NCI-H345 treated with DMSO at 0.1 percent for 48 hours (cell line): ENCODE results near the gene TBC1D1.

Source experiments
- DNase-seq: peaks from one replicate; lab custom pipeline; 2025; ENCODE audit not compliant: unreplicated experiment; lab: John Stamatoyannopoulos, UW

TBC1D1 gene

DNA sequence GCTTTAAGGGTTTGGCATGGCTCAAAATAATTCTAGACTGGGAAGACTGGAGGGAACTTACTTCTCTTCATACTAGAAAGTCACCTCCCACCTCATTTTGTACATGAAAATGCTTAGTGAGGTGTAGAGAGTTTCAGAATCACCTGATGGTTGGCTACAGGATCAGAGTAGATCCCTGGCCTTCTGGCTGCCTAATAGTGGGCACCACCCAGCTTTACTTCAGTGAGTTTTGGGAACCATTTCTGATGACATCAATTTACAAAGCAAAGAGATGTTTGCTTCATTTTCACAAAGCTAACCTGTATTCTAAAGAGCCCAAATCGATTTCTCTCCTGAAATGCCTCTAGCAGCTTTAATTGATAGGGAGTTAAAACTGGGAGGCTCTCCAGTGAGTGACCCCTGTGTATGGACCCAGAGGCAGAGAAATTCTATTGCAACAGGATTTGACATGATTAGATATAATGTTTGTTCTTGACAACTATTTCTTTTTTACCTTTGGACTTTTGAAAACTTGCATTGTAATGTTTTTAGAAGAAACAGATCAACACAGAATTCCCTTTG is 249.8 kb downstream of the TBC1D1 start:
- DNase-seq = no peak

DNA sequence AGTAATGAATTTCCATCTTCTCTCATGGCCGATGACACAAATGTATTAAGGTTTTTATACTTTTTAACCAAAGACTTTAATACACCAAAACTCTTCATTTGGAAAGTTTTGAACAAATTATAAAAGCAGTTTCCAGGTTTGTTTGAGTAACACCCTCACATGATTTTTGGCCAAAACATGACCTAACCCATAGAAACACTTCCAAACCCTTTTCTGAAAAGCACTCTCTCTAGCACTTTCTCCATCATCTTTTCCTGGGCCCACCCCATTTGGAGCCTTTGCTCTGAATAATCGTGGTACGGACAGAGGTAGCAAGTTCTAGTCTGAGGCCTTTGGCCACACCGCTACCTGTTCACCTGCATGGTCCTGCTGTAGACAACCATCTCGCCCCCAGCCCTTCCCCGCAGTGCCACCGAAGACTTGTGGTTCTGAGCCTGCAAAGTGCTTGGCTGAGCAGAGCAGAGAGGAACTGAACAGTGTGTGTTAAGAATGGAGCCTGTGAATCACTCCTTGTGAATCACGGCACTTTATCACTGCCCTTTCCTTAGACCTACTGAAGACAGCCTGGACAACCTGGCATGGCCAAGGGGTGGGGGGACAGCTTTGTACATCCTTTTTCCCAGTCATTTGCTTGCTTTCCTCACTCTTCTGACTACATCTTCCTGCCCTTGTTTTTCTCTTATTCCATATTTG is 251.1 kb downstream of the TBC1D1 start:
- no peak for DNase-seq

DNA sequence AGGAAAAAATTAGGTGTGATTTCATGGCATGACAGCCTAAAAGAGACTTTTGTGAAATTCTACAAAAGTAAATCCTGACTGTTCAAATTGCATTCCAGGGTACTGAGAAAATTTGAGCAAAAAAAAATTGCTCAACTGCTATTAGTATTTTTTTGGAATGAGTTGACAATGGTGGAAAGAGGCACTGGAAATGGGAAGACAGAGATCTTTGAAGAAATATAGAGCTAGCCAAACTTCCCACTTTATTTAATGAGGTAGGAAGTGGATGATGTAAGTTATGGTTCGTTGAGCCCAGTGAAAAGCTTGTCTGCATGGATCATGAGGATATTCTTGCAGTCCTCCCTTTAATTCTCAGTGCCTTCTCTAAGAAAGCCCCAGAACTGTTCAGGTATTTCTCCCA is 253.1 kb downstream of the TBC1D1 start:
- no peak for DNase-seq

DNA sequence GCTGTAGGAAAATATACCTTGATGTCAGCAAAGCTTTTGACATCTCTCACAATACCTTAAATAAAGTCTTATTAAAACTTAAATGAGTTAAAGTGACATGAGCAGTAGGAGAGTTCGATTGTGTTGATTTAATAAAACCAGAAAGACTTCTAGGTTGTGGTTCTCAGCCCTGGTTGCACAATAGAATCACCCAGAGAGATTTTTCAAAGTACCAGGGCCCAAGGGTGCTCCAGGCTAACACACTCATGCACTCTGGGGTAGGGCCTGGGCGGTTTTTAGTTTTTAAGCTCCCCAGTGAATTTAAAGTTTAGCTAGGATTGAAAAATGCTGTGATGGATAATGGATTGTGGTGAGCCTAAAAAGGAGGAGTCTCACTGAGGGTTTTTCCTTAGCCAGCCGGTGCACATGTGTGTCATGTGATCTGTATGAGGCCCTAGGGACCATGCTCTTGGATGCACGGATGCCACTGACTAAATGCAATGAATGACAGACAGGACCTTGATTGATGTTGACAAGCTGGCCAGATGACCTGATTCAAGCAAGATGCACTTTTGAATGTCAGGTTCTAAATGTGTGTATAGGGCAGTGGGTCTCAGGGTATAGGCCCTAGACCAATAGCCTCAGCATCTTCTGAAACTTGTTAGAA is 254.3 kb downstream of the TBC1D1 start:
- no peak for DNase-seq

DNA sequence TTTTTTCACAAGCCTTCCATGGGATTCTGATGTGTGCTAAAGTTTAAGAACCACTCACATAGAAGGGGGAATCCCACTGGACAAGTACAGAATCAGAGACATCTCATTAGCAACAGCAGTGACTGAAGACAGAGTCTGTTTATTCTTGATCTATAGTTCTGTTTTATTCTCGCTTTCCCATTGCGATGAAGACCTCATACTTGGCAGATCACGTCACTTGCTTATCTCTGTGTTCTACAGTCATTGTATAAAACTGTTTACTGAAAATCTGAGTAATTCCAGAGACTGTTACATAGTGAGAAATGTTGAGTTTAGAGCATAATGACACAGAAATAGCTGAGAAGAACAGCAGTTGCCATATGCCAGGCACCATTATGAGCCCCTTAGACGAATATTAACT is 254.9 kb downstream of the TBC1D1 start:
- DNase-seq = no peak

DNA sequence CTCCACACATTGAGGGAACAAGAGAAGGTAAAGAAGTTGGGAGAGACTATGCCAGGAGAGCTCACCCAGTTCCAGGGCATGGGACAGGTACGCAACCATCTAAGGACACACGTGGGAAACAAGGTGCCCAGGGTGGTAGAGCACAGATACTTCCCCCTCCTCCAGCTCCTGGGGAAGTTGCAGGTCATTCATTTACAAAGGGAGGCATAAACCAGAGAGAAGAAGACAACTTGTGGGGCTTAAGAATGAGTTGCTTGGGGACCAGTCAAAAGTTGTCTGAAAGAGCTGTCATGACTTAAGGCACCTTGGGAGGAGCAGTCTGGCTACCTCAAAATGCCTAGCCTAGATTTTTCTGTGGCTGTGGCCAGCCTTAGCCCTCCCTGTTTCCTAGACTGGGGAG is 255.5 kb downstream of the TBC1D1 start:
- no peak for DNase-seq

DNA sequence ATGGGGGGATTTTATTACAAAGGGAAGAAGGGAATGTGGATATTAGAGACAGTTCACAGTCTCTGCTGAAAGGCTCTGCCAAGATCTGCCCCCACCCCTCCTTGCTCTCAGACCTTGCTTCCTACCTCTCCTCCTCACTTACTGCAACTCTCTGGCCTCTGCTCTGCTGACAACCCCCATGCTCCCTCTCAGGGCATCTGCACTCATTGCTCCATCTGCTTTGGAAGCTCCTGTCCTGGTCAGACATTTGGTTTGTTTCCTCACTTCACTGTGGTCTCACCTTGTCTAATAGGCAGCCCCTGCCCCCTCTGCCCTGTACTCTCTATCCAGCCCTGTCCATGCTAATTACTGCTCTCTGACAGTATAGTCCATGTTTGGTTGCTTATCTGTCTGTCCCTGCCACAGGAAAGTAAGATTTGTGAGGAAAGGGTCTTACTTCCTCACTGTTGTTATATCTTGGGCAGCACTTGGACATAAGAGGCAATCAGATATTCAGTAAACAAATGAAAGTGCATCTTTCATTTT is 258.6 kb downstream of the TBC1D1 start:
- DNase-seq = no peak

DNA sequence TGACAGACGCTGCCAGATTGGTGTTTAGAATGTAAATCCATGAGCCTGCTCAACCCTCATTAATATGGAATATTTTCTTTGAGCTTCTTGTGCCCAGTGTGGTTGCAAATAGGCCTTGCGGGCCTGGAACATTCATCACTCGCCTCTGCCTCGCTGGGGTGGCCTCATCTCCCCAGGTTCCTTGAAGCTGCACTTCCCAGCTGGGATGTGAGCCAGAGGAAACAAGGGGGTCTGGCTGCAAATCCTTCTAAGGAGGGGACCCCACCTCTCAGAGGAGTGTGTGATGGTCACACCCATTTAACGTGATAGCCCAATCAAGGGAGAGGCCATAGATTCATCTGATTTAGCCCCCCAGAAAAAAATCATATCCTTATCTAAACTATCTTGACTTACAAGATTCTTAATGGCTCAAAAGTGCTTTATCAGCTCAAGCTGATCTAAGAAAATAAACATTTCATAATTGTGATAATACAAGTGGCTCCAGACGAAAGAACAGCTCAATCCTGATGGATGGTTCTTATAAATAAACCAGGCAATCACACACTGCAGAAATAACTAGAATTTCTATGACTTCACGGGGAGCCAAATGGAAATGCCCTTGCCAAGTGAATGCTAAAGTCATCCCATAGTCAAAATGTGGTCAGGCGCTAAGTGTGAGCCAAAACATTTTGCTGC is 259.2 kb downstream of the TBC1D1 start:
- DNase-seq = no peak

DNA sequence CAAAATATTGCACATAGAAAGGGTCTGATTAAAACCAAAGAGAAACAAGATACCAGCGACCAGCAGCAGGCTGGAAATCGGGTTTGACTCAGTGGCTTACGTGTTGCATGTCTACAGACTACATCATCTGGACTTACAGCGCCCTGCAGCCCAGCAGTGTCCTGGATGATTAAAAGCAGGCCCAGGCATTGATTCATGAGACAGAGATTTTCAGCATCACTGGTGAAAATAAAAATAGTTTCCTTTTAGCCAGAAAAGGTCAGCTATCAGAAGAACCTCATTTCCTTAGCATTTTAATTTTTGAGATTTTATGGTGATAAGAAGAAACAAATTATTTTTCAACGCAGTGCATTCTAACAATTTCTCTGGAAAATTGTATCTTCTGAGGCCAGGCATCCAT is 259.9 kb downstream of the TBC1D1 start:
- DNase-seq = no peak

DNA sequence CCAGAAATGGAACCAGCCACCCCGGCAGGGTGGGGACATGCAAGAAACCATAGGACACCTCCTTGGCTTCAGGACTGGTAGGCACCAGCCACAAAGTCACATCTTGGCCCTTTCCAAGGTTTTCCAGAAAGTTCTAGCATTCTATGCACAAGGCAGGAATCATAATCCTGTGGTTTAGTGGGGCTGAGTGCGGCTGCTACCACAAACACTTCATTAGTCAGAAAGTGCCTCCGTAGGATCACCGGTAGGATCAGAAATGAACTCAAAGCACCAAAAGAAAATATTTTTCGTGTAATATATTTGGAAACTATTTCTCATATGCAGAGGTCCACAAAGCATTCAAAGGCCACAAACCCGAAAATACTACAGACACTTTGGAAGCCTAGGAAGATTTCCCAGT is 261.0 kb downstream of the TBC1D1 start:
- DNase-seq = no peak

DNA sequence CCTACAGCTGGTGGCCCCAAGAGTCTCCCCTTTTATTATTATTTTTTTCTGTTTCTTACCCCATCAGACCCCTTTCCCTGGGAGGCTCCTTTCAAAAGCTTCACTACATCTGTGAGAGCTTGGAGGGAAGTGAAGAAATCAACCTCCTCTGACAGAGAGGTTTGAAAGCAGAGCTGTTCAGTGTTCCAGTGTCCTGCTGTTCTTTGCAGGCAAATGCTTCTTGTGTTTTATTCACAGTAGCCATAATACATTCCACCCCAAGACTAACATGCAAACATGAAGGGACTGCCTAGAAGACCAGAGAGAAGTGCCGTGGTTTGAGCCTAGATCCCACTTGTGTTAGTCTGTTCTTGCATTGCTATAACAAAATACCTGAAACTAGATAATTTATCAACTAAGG is 261.4 kb downstream of the TBC1D1 start:
- no peak for DNase-seq

DNA sequence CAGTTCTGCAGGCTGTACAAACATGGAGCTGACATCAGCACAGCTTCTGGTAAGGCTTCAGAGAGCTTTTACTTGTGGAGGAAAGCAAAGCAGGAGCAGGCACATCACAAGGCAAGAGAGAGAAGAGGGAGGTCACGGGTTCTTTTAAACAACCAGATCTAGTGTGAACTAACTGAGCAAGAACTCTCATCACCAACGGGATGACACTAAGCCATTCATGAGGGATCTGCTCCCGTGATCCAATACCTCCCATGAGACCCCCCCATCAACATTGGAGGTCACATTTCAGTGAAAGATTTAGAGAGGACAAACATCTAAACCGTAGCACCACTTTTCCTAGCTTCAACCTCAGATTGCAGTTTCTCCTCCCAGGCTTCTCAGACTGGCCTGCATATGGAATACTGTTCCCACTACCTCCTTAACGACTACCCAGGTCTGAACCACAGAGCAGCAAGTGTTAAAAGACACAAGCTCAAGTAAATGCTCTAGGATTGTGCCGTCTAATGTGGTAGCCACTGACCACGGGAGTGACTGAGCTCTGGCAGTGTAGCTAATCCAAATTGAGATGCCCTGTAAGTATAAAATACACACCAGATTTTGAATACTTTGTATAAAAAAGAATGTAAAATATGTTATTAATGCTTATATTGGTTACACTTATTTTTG is 262.0 kb downstream of the TBC1D1 start:
- no peak for DNase-seq

DNA sequence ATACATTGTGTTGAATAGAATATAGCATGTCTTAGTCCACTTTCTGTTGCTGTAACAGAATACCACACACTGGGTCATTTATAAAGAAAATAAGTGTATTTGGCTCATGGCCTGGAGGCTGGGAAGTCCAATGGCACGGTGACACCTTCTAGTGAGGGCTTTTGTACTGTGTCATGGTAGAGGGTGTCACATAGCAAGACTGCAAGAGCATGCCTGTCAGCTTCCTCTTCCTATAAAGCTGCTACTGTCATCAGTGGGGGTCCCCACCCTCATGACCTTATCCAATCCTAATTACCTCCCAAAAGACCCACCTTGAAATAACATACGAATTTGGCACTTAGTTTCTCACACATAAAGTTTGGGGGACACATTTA is 262.5 kb downstream of the TBC1D1 start:
- DNase-seq = no peak

DNA sequence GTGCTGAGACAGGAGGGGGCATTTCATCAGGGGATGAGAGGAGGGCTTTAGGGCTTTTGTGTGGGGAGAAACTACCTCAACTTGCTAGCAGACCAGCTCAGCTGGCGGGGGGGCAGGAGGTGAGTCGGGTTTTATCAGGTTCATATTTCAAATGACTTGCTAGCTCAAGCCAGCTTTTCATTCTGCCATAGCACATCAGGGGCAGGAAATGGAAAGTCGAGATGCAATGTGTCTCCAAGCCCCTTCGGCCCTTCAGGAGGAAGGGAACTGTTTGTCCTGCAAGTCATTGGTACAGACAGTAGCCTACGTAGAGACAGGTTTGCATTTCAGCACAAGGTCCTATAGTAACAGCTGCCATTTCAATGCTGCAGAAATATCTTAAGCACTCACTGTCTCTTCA is 263.4 kb downstream of the TBC1D1 start:
- DNase-seq = no peak

DNA sequence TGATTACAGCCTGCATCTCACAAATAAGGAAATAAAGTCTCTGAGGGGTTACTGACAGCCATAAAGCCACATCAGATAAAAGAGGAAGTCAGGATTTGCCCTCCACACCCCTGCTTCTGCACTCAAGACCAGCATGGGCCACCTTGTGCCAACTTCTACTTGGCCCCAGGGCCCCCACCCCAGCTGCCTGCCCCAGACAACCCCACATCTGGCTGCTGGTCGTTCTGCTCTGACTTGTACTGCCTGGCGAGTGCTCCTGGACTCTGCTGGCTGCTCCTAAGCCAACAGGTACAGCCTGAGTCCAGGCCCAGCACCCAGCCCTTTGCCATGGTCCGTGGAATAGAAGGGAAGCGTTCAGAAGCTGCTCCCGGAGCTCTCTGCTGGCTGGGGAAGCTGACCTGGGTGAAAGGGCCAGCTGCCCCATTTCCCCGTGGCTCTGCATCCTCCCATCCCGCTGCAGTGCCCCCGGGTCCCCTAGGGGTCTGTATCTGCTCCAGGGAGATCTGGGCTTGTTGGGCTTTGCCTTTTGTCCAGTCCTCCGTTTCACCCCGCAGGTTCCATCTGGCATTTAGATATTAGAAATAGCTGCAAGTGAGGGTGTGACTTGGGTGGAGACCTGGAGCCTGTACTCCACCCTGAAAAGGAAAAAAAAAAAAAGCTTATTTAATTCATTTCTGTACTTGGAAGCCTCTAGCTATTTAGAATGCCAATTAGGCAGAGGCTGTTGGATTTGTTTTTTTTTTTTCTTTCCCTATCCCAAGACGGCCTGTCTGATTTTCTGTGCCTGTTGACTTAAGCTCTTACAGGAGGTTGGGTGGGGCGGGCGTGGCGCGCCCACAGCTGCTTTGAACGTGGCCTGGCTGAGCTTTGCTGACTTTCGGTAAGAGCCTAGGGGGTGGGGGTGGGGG is 264.1 kb downstream of the TBC1D1 start:
- DNase-seq = no peak

DNA sequence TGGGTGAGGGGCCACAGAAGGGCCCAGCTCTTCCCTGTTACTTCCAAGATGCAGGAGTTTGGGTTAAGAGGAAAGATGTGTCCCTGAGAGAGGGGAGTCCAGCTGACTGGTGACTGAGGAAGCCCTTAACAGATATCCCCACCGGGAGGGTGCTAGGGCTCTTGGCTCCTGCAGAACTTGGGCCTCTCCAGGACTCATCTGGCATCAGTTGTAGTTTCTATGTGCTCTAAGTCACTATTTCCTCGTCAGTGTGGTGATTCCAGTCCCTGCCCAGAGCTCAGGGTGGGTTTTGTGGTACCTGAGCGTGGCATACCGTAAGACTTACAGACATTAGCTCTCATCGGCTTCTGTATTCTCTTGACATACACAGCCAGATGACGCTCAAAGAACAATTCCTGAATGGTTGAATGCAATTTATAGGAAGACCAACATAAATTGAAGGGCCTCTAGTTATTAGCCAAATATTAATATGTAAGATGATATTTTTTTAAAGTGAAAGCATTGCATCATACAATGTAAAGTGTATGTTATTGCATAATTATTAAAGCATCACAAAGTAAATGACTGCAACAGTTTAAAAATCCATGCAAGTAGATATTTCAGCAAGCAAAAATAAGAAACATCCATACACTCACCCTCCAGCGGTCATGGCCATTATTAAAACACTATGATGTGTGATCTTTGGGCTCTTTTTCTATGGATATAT is 264.9 kb downstream of the TBC1D1 start:
- DNase-seq = no peak

DNA sequence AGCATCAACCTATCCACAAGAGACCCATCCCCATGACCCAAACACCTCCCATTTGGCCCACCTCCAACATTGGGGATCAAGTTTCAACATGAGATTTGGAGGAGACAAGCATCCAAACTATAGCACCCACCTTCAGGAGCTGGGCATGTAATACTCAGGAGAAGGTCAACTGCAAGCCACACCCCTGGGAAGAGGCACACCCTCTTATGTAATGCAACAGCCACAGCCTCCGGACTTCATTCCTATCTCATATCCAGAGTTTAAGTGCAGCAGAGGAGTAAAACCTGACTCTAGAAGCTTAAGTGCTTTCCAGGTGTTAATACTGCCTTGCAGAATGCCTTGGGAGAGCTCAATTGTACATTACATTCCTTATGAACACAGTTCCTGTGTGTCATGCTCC is 266.7 kb downstream of the TBC1D1 start:
- DNase-seq = no peak

DNA sequence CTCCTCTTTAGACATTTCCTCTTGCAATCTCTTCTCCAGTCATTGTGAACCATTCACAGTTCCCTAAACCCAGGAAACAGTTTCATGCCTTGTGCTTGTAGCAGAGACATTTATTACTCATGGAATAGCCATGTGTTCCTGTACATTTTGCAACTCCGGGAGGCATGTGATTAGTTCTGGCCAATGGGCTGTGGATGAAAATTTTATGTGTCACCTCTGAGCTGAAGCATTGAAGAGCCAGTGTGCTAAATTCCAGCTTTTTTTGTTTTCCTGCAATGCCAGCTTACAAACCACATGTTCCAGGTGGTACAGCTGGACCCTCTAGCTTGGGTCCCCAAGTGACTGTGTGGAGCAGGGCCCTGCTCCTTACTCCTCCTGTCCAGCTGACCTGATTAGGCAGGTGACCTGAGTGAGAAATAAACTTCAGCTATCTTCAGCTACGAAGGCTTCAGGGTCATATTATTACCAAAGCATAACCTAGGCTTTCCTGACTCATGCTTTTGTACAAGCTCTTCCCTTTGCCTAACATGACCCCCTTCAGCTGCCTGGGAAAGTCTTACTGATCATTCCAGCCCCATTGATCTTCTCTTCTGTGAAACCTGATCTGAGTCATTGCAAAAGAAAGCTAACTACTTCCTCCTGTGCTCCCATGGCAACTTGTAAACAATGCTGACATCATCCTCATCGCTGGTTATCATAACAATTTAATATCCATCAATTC is 269.8 kb downstream of the TBC1D1 start:
- no peak for DNase-seq
